ENCODE results near the gene FREM3.

Gene FREM3

GRCh38 chr4:143658336-143658735 lies 42.1 kb downstream of the FREM3 start:
- no peak for DNase-seq

GRCh38 chr4:143654571-143654970 lies 45.9 kb downstream of the FREM3 start:
- no peak for DNase-seq

GRCh38 chr4:143653031-143653430 lies 47.4 kb downstream of the FREM3 start:
- no peak for DNase-seq

DNA sequence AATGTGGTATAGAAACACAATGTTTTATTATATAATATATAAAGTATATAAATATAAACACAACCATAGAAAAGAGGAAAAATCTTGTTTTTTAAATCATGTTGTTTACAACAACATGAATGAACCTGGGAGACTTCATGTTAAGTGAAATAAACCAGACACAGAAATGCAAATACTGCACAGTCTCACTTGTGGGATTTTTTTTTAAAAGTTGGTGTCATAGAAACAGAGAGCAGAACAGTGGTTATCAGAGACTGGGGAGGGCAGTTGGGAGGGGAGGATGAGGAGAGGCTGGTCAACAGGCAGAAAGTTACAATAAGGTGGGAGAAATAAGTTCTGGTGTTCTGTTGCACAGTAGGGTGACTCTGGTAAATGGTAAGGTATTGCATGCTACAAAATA lies 57.1 kb downstream of the FREM3 start:
- DNase-seq: no peak

DNA sequence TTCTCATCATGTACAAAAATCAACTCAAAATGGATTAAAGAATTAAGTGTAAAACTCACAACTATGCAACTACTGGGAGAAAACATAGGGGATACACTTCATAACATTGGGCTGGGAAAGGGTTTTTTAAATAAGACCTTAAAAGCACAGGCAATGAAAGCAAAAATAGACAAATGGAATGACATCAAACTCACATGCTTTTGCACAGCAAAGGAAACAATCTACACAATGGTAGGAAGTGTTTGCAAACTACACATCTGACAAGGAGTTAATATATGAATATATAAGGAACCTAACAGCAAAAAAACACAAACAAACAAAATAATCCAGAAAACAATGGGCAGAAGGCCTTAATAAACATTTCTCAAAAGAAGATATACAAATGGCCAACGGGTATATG lies 57.9 kb downstream of the FREM3 start:
- no peak for DNase-seq

DNA sequence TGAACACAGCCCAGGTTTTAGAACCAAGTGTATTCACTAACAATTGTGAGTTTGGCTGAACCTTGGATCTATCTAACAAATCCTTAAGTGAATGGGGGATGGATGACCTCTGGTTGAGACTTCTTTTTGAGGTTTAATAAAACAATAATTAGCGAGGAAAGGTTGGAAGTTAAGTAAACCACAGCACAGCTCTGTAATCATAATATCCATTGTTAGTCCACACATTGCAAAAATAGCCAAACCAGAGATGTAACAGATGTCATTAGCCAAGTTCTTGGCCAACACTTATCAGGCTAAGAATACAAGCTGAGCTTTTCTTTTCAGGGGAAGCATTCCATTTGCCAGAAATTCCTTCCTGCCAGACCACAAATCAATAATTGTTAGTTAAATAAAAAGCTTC lies 59.1 kb downstream of the FREM3 start:
- no peak for DNase-seq

- DNase-seq: no peak
Measured at GRCh38 chr4:143634763-143635162, 65.7 kb downstream of the FREM3 start.

DNA sequence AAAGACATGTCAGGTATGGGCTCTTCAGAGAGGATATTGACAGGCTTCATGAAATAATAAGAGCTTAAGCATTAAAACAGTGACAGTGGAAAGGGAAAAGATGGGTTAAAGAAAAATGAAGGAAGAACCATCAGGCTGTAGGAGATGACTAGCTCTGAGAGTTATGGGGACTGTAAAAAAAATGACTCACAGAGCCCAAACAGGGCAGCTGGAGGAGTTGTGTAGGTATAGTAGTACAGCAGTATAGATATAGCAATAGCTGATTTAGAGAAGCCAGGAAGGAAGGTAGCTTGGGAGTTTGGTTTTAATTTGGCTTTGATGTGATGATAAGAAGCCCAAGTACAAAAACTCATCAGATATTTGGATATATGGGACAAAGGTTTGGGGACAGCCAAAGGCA lies 66.6 kb downstream of the FREM3 start:
- DNase-seq: no peak

GRCh38 chr4:143626134-143626911 lies 74.2 kb downstream of the FREM3 start:
- DNase-seq: no peak

- no peak for DNase-seq
Measured at GRCh38 chr4:143625632-143626031, 74.8 kb downstream of the FREM3 start.

DNA sequence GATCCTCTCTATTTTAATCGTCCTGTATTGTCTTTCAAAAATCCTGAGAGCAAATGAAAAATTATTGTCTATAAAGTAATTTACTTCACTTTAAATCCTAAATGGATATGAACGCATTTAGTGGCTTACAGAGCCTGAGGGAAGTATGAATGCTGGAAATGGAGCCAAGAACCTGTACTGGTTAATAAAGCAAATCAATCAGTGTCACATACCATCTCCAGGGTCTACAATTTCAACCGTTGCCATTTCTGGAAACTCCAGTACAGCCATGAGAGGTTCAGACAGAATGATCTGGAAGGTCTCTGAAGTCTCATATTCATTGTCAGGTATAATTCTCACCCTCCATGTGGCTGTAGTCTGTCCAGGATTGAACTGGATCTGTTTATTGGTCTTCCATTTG lies 76.6 kb downstream of the FREM3 start:
- DNase-seq: no peak

DNA sequence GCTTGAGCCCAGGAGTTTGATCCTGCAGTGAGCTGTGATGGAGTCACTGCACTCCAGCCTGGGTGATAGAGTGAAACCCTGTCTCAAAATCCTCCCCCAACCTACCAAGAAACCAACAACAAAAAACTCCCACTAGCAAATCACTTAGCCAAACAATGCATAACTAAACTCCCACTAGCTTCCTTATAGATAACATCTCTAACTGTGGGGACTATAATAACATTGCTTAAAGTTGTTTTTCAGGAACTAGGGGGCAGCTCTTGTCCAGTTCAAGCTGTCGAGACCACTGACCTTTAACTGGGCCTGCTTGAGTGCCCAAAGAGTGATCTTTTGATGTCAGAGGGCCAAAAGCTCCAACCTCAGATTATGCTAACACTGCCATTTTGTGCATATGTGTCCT lies 81.7 kb downstream of the FREM3 start:
- no peak for DNase-seq

DNA sequence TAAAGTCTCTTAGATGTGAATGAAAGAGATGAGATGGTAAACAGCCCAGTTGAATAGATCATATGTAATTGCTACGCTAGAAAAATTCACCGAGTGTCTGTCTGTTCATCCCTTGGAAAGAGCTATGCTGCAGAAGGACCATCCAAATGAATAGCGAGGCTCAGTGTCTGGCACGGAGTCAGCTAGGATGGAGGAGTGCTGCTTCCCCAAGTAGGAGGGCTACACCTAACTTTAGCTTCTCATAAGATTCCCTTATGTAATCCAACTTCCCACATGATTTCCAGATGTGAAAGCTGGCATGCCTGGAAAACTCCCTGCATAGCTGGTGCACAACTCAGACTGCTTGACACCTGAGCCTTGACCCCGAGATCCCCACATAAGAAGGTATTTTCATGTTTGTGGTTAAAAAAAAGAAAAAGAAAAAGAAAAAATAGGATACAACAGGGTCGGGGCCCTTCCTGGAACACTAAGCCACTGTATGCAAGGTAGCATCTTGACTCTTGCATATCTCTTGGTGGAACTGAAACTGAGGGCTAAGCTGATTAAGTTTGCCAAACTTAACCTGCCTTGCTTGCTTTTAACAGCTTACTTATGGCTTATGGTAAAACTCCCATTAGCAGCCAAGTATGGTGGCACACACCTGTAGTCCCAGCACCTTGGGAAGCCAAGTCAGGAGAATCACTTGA lies 82.3 kb downstream of the FREM3 start:
- no peak for DNase-seq

DNA sequence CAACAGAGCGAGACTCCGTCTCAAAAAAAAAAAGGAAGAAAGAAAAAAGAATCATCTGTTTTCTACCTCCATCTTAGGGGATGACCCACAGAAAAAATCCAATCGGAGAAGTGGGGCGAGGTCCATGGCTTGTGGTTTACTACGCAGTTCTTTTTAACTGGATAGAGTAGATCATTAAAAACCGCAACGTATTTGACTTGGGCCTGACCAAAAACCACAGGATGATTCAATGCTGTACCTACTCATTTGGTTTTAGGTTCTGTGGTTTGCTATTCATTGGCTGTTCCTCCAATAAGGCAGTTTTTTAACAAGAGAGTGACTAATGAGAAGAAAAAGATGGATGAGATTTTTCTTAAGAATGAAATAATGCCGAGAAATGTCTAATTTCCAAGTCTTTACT lies 83.7 kb downstream of the FREM3 start:
- peak; percentile 22 to 23 for DNase-seq

GRCh38 chr4:143609492-143609891 lies 91.0 kb downstream of the FREM3 start:
- DNase-seq: no peak

- DNase-seq: no peak
Measured at GRCh38 chr4:143606480-143606879, 94.0 kb downstream of the FREM3 start.

DNA sequence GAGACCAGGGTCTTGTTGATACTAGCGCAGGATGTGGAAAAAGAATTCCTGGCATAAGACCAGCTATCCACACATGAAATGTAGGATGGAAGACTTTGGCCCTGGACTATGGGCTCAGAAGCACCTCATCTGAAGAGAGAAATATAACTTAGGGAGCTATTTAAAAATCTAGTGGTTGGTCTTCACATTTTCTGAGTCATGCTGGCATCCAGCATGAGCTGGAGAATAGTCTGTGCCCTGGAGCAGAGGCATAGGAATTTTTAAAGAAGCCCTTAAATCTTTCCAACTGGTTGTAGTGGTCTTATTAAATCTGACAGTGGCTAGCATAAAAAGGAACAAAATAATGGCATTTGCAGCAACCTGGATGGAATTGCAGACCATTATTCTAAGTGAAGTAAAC lies 100.6 kb downstream of the FREM3 start:
- no peak for DNase-seq

DNA sequence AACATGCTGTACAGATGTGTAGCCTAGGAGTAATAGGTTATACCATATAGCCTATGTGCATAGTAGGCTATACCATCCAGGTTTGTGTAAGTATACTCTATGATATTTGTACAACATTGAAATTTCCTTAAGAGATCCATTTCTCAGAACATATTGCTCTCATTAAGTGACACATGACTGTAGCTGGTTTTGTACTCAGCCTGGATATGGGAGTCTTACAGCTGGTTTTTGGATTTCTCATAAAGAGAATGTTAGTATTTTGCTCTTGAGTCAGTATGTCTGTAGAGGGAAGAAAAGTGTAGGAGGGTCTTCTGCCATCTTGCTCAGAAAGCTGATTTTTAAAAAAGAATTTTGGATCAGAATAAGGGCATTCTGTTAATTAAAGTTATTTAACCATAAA lies 101.7 kb downstream of the FREM3 start:
- DNase-seq: no peak

DNA sequence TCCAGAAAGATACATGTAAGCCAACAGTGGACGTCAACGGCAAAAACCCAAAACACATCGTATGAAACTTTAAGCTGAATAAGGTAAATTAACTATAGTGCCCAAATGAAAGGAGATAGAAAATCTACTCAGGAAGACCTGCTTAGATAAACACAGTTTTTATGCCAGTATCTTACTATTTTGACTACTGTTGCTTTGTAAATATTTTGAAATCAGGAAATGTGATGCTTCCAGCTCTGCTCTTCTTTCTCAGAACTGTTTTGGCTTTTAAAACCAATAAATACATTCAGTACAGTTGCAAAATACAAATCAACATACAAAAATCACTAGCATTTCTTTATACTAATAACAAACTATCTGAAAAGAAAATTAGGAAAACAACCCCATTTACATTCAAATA lies 103.2 kb downstream of the FREM3 start:
- DNase-seq: no peak

- DNase-seq: no peak
Measured at GRCh38 chr4:143587703-143588102, 112.8 kb downstream of the FREM3 start.

DNA sequence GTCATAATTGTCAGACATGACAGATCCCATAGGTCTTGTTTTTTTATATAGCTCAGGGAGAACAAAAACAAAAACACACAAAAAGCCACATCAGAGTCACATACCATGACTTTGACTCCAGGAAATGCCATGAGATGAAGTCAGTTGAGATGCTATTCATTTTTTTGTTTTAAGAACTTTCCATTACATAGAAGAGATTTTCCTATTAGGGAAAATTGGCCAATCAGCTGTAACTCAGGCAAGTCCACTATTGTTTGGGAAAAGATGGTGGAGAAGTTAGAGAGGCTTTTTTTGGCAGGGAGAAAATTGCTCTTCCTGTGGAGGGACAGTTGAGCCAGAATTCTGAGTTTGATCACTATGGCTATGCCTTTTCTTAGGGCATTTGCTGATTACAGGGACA lies 114.4 kb downstream of the FREM3 start:
- DNase-seq: no peak

GRCh38 chr4:143585548-143585947 lies 114.9 kb downstream of the FREM3 start:
- no peak for DNase-seq

DNA sequence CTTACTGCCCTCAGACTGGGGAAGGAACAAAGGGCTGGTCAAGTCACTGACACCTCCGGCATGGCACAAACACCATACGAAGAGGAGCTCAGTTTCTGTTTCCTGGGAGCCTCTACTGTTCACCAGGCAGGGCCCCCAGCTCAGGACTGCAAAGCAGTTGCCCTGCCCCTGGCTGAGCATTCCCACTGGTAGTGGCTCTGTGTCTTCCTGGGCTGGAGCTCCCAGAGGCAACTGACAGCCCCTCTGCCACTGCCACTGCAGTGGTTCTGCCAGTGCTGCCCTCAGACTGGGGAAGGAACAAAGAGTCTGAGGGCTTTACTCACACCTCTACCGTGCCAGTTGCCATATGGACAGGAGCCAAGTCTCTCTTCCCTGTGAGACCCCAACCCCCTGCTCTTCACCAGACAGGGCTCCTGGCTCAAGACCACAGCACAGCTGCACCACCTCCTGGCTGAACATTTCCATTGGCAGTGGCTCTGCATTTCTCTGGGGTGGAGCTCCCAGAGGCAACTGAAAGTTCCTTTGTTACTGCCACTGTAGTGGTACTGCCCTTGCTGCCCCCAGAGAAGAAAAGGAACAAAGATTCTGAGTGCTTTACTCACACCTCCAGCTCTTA lies 119.0 kb downstream of the FREM3 start:
- DNase-seq: no peak

DNA sequence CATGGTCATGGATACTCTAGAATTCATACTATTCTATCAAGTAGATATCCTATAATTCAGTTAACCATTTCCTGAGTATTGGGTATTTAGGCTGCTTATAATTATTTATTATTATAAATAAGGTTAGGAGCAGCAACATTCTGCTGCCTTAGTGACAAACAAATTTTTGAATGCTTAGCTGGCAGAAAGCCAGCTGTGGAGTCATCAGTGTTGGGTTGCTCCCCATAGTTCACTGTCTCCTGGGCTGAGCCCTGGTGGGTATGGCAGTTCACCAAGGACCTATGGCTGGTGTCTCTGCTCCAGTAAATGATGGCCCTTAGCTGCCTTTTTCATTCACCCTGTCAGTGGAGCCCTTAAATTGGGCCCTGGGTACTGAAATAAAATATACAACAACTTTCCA lies 125.1 kb downstream of the FREM3 start:
- DNase-seq: no peak

All from activated T-cell treated with anti-CD3 and anti-CD28 coated beads, Interleukin-2, amount 50 U/mL, for 48 hours (primary cell).